ENCODE data around the gene TRIM63. TPM values are rescaled to one million over a fixed set of nuclear protein-coding genes. Genes with fewer than 3 reads are reported as not detected.

TRIM63 gene
- total RNA-seq: 0.11 and 0.25 TPM in 2 replicates

GRCh38 chr1:26067432-26067911 lies at the start of gene TRIM63:
TRIM63 (minus strand) TSS chr1:26067630; CDS start chr1:26067494, 136 bp downstream.

GRCh38 chr1:26111530-26112406 lies 44.3 kb upstream of the TRIM63 start, which contains the start of gene PDIK1L:
PDIK1L (plus strand) TSS chr1:26111824; CDS start chr1:26114309, 2,485 bp downstream.

GRCh38 chr1:26045722-26046245 lies 21.6 kb downstream of the TRIM63 start, which contains the start of gene SLC30A2:
SLC30A2 (minus strand) TSS chr1:26046118; CDS start chr1:26045896, 222 bp downstream.

GRCh38 chr1:26021647-26022403 lies 45.6 kb downstream of the TRIM63 start, which contains the start of gene EXTL1:
EXTL1 (plus strand) TSS chr1:26021775; CDS start chr1:26022647, 872 bp downstream.

Other genes with a start within 250 kb of the TRIM63 start
- gene MTFR1L, start 247.7 kb downstream of the TRIM63 start, total RNA-seq: 32.1 and 34.2 TPM in 2 replicates
- 1.7 and 5.6 TPM in 2 replicates for gene AUNIP, start 208.2 kb downstream of the TRIM63 start, total RNA-seq
- 8.0 and 9.6 TPM in 2 replicates for gene PAQR7, start 191.9 kb downstream of the TRIM63 start, total RNA-seq
- 72.4 and 192 TPM in 2 replicates for gene STMN1, start 161.2 kb downstream of the TRIM63 start, total RNA-seq
- 7.7 and 9.4 TPM in 2 replicates for gene PAFAH2, start 69.6 kb downstream of the TRIM63 start, total RNA-seq
- gene EXTL1, start 45.9 kb downstream of the TRIM63 start, total RNA-seq: 0.44 and 0.75 TPM in 2 replicates
- not detected in 2 replicates for gene SLC30A2, start 21.5 kb downstream of the TRIM63 start, total RNA-seq
- 6.9 and 8.4 TPM in 2 replicates for gene PDIK1L, start 44.2 kb upstream of the TRIM63 start, total RNA-seq
- gene FAM110D, start 91.4 kb upstream of the TRIM63 start, total RNA-seq: under 0.01 TPM in 2 replicates
- gene C1orf232, start 101.3 kb upstream of the TRIM63 start, total RNA-seq: not detected in 2 replicates
- 23.2 and 28.9 TPM in 2 replicates for gene ZNF593, start 102.3 kb upstream of the TRIM63 start, total RNA-seq
- not detected in 2 replicates for gene ZNF593OS, start 104.2 kb upstream of the TRIM63 start, total RNA-seq
- gene CNKSR1, start 109.9 kb upstream of the TRIM63 start, total RNA-seq: 0.22 TPM in 1 of 2 replicates, not detected in the other
- gene CATSPER4, start 123.0 kb upstream of the TRIM63 start, total RNA-seq: not detected in 2 replicates
- 8.5 and 15.6 TPM in 2 replicates for gene CEP85, start 166.6 kb upstream of the TRIM63 start, total RNA-seq
- 20.4 and 30.1 TPM in 2 replicates for gene SH3BGRL3, start 212.5 kb upstream of the TRIM63 start, total RNA-seq
- 4.2 and 7.1 TPM in 2 replicates for gene UBXN11, start 239.0 kb upstream of the TRIM63 start, total RNA-seq